Parathyroid adenoma (tissue), 2 donors: ENCODE measurements around the gene ALDH1A1.

ENCODE experiments used
- H2AFZ ChIP-seq: fragments of 300-600 bp; sonication (generic); one replicate; pipeline ENCODE4 v1.7.0; 2017; ENCODE audit warnings: antibody characterized with exemption, mild to moderate bottlenecking
- H3K27ac ChIP-seq: fragments of 300-600 bp; sonication (generic); one replicate; pipeline ENCODE4 v1.7.0; 2017
- H3K27me3 ChIP-seq: fragments of 300-600 bp; sonication (generic); one replicate; pipeline ENCODE4 v1.7.0; 2017; ENCODE audit warnings: low read length; ENCODE audit not compliant: control insufficient read depth, insufficient read depth
- H3K36me3 ChIP-seq: fragments of 300-600 bp; sonication (generic); one replicate; pipeline ENCODE4 v1.7.0; 2017; ENCODE audit warnings: low read length; ENCODE audit not compliant: control insufficient read depth, insufficient read depth
- H3K4me1 ChIP-seq: fragments of 300-600 bp; sonication (generic); one replicate; pipeline ENCODE4 v1.7.0; 2017; ENCODE audit warnings: control low read depth
- H3K4me2 ChIP-seq: fragments of 300-600 bp; sonication (generic); one replicate; pipeline ENCODE4 v1.7.0; 2017; ENCODE audit warnings: low read length
- H3K4me3 ChIP-seq: fragments of 300-600 bp; sonication (generic); one replicate; pipeline ENCODE4 v1.7.0; 2017; ENCODE audit warnings: low read depth, low read length
- H3K79me2 ChIP-seq: fragments of 300-600 bp; sonication (generic); one replicate; pipeline ENCODE4 v1.7.0; 2017; ENCODE audit warnings: control low read depth
- H3K9ac ChIP-seq: fragments of 300-600 bp; sonication (generic); one replicate; pipeline ENCODE4 v1.7.0; 2017; ENCODE audit warnings: mild to moderate bottlenecking
- H3K9me3 ChIP-seq: fragments of 300-600 bp; sonication (generic); one replicate; pipeline ENCODE4 v1.7.0; 2017; ENCODE audit warnings: low read length; ENCODE audit not compliant: control insufficient read depth
- TF ChIP-seq, protein P1 (sequence below): fragments of 300-600 bp; sonication (generic); IDR thresholded peaks from one replicate; pipeline ENCODE4 v1.7.0; 2017; ENCODE audit warnings: antibody characterized with exemption, mild to moderate bottlenecking
- donor health status: primary hyperparathyroidism.

ALDH1A1 gene

DNA sequence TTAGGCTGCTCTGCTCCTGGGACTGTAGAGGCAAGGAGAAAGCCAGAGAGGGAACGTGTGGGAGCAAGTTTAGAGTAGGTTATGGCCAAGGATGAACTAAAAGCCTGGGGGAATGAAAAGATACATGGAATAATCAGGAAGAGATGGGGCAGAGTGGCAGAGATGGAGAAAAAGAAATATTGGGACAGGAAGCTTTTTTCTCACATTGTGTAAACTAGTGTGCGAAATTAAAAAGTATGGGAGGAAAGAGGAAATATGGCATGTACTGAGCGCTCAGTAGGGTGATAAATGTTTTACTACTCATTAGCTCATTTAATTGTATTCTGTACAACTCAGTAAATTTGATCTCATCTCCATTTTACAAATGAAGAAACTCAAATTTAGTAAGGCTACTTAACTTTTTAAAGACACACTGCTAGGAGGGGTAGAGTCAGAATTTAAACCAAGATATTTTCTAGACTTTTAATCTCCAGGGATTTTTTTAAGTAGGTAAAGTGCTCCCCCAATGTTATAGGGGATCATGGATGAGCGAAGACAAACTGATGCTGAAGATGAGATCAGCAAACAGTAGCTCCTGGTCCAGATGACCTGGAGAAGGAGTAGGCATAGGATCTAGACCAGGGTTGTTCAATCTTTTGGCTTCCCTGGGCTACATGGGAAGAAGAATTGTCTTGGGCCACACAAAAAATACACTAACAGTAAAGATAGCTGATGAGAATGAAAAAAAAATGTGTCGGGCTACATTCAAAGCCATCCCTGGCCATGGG, 30.8 kb downstream of the ALDH1A1 start:
- no peaks in the 10 kb centered on the region for H3K27me3 ChIP-seq
- H3K36me3 ChIP-seq: no peaks in the 10 kb centered on the region

DNA sequence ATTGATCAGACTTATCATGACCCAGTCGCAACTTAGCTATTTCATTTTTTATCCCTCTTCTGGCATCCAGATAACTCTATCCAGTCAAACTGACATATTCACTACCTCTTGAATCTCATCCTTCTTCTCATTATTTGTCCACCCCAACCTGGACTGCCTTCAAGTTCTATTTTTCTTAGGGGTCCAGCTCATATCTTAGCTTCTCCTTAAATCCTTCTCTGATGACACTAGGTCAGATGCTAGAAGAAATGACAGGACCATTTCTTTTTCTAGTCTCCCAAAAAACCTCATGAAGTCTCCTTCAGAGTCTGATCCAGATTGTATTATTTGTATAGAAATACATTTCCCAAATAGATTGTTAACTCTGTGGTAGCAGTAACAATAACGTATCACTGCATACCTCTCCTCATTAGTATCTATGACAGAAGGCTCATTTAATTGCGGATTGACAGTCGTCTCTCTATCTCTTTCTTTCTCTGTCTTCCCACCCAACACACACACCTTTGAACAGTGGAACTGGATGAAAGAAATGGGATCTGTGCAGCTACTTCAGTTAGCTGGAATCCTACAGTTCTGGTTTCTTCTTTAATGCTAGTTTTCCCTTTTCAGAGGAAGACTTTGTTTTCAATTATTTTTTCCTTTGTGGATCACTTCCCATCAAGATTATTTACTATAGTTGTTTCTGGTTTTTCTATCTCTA, 33.5 kb downstream of the ALDH1A1 start:
- H3K79me2 ChIP-seq: no peaks in the 10 kb centered on the region
- no peak overlapping the region for H3K9ac ChIP-seq
- H3K4me1 ChIP-seq: no peaks in the 10 kb centered on the region
- TF ChIP-seq, protein P1, sequence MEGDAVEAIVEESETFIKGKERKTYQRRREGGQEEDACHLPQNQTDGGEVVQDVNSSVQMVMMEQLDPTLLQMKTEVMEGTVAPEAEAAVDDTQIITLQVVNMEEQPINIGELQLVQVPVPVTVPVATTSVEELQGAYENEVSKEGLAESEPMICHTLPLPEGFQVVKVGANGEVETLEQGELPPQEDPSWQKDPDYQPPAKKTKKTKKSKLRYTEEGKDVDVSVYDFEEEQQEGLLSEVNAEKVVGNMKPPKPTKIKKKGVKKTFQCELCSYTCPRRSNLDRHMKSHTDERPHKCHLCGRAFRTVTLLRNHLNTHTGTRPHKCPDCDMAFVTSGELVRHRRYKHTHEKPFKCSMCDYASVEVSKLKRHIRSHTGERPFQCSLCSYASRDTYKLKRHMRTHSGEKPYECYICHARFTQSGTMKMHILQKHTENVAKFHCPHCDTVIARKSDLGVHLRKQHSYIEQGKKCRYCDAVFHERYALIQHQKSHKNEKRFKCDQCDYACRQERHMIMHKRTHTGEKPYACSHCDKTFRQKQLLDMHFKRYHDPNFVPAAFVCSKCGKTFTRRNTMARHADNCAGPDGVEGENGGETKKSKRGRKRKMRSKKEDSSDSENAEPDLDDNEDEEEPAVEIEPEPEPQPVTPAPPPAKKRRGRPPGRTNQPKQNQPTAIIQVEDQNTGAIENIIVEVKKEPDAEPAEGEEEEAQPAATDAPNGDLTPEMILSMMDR: no peak
- H3K27me3 ChIP-seq: no peaks in the 10 kb centered on the region
- H3K36me3 ChIP-seq: no peaks in the 10 kb centered on the region
- no peak overlapping the region for H3K4me2 ChIP-seq
- H3K9me3 ChIP-seq: no peaks in the 10 kb centered on the region
- no peak overlapping the region for H3K27ac ChIP-seq
- H2AFZ ChIP-seq: no peak overlapping the region
- no peak overlapping the region for H3K4me3 ChIP-seq

More for the DNA sequence above, 30.8 kb downstream of the ALDH1A1 start:
- no peaks in the 10 kb centered on the region for H3K4me1 ChIP-seq
- H3K9me3 ChIP-seq: no peaks in the 10 kb centered on the region
- no peak overlapping the region for H3K27ac ChIP-seq
- no peak overlapping the region for H2AFZ ChIP-seq
- H3K79me2 ChIP-seq: no peaks in the 10 kb centered on the region
- TF ChIP-seq, protein P1: no peak
- H3K9ac ChIP-seq: no peak overlapping the region
- H3K4me3 ChIP-seq: no peak overlapping the region
- no peak overlapping the region for H3K4me2 ChIP-seq

DNA sequence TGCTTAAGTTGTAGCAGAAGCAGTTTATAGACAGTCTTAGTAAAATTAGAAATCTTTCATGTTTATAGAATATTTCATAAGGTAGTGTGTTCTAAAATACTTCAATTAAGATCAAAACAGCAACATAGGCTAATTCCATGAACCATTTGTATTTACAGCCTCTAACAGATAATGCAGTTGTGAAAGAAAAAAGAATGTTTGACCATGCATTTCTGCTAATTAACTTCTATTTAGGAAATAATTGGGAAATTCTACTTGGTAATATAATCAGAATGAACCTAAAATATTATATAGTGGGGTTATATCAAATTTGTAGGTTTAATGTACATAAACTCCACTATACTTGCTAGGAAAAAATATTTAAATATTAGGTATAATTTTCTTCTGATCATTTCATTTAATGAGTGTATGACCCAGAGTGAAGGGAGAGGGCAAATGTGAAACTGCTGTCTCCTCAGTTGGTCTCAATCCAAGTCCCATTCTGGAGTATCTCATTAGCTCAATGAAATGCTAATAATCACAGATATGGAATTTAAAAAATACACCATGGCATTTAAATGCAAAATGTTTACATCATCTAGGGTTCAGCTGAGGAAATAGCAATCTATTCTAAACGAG, 34.9 kb downstream of the ALDH1A1 start:
- H3K9me3 ChIP-seq: no peaks in the 10 kb centered on the region
- H3K27ac ChIP-seq: no peak overlapping the region
- no peak overlapping the region for H3K9ac ChIP-seq
- no peaks in the 10 kb centered on the region for H3K36me3 ChIP-seq
- no peaks in the 10 kb centered on the region for H3K27me3 ChIP-seq
- TF ChIP-seq, protein P1: no peak
- H3K79me2 ChIP-seq: no peaks in the 10 kb centered on the region
- no peak overlapping the region for H3K4me2 ChIP-seq
- H3K4me1 ChIP-seq: no peaks in the 10 kb centered on the region
- H2AFZ ChIP-seq: no peak overlapping the region
- no peak overlapping the region for H3K4me3 ChIP-seq

DNA sequence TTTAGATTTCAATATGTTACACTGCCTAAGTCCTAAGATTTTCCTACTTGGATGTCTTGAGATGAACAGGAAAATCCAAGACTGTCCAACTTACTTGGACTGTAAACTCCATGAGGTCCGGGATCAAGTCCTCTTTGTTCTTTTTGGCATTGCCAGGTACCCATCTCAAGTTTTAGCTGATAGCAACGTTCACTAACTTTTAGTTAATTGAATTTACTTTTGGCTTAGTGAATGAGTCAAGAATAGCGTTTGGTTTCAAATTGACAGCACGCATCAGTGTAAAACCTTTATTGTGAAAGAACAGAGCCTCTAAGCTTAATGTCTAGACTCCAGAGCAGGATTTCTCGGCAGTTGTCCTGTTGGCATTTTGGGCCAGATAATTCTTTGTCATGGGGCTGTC, 37.2 kb downstream of the ALDH1A1 start:
- Histone ChIP-seq H3K9ac (no peak overlapping the region), H3K9me3 (no peaks in the 10 kb centered on the region), H3K36me3 (no peaks in the 10 kb centered on the region), H2AFZ (no peak overlapping the region), H3K27me3 (no peaks in the 10 kb centered on the region), H3K4me3 (no peak overlapping the region), H3K79me2 (no peaks in the 10 kb centered on the region), H3K4me2 (no peak overlapping the region), H3K27ac (no peak overlapping the region), H3K4me1 (no peaks in the 10 kb centered on the region)
- TF ChIP-seq, protein P1: no peak
